A673 (cell line): ENCODE data around the gene RPGRIP1.
"Not testable (repeated sequence)": the region's sequence is repeated elsewhere in the genome, so short reads cannot be mapped to it uniquely, and the experiment has no call there.

Experiments used
- EZH2 ChIP-seq: fragments of 200-600 bp; sonication (generic); IDR thresholded peaks from 2 replicates; pipeline ENCODE4 v1.6.1; 2017; ENCODE audit warnings: borderline replicate concordance, low read depth, mild to moderate bottlenecking, mixed read lengths, antibody characterized with exemption, low read length; ENCODE audit not compliant: poor library complexity, severe bottlenecking
- TF ChIP-seq, protein P1 (sequence below): fragments of 300-800, 200-600 bp; sonication (generic); conservative IDR thresholded peaks from 2 replicates; pipeline ENCODE4 v1.5.1; 2017; ENCODE audit warnings: low read depth, mild to moderate bottlenecking, antibody characterized with exemption, low read length, moderate library complexity, mixed read lengths

DNA sequence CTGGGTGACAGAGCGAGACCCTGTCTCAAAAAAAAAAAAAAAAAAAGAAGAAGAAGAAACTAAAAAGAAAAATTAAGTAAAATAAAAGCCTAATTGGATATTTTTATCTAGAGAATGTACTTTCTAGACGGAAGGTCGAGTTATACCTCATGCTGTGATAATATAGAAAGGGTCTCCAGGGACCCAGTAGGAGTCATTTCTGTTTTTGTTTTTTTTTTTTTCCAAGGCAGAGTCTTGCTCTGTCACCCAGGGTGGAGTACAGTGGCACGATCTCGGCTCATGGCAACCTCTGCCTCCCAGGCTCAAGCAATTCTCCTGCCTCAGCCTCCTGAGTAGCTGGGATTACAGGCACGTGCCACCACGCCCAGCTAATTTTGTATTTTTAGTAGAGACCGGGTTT lies 14.1 kb downstream of the RPGRIP1 start:
- TF ChIP-seq, protein P1, sequence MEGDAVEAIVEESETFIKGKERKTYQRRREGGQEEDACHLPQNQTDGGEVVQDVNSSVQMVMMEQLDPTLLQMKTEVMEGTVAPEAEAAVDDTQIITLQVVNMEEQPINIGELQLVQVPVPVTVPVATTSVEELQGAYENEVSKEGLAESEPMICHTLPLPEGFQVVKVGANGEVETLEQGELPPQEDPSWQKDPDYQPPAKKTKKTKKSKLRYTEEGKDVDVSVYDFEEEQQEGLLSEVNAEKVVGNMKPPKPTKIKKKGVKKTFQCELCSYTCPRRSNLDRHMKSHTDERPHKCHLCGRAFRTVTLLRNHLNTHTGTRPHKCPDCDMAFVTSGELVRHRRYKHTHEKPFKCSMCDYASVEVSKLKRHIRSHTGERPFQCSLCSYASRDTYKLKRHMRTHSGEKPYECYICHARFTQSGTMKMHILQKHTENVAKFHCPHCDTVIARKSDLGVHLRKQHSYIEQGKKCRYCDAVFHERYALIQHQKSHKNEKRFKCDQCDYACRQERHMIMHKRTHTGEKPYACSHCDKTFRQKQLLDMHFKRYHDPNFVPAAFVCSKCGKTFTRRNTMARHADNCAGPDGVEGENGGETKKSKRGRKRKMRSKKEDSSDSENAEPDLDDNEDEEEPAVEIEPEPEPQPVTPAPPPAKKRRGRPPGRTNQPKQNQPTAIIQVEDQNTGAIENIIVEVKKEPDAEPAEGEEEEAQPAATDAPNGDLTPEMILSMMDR: not testable (repeated sequence)
- TF ChIP-seq EZH2: not testable (repeated sequence)
